Nephron progenitor cell (in vitro differentiated cells): Measurements from ENCODE around the gene SLC35F1.

Experiments used
- DNase-seq: peaks from one replicate; pipeline ENCODE4 v3.0.0; 2021
- H3K27ac Mint-ChIP-seq: 2 replicates; pipeline ENCODE4 v1.8.0; 2021; ENCODE audit warnings: mild to moderate bottlenecking, moderate library complexity, mixed read lengths
- H3K27me3 Mint-ChIP-seq: 2 replicates; pipeline ENCODE4 v1.8.0; 2021; ENCODE audit warnings: mild to moderate bottlenecking, low read depth, mixed read lengths; ENCODE audit not compliant: poor library complexity
- H3K36me3 Mint-ChIP-seq: 2 replicates; pipeline ENCODE4 v1.8.0; 2021; ENCODE audit warnings: low read depth, mixed read lengths
- H3K4me1 Mint-ChIP-seq: 2 replicates; pipeline ENCODE4 v1.8.0; 2021; ENCODE audit warnings: mixed read lengths
- H3K4me3 Mint-ChIP-seq: 2 replicates; pipeline ENCODE4 v1.8.0; 2021; ENCODE audit warnings: mild to moderate bottlenecking, moderate library complexity, mixed read lengths
- H3K9me3 Mint-ChIP-seq: 2 replicates; pipeline ENCODE4 v1.8.0; 2021; ENCODE audit warnings: mild to moderate bottlenecking, moderate library complexity, mixed read lengths
- TF ChIP-seq, protein P1 (sequence below): fragments of 200-600 bp; sonication (generic); IDR thresholded peaks from 2 replicates; pipeline ENCODE4 v1.5.0; 2021; ENCODE audit warnings: antibody characterized with exemption

The SLC35F1 gene

DNA sequence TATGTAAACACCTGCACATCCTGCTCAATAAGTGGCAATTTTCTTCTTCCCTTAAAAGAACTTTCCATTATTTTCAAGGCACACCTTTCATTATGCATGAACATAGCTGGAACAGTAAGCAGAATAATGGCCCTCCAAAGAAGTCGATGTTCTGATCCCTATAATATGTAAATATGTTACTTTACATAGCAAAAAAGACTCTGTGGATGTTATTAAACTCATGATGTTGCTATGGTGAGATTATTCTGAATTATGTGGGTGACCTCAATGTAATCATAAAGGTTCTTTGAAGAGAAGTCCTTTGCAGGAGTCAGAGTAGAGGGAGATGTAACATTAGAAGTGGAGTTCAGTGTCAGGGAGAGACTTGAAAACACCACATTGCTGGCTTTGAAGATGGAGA lies 341.1 kb downstream of the SLC35F1 start:
- no peak for DNase-seq
- Mint-ChIP-seq H3K36me3 (peaks cover 4% of the 10 kb centered on the region), H3K4me1 (peaks cover 33% of the 10 kb centered on the region), H3K9me3 (peaks cover 9% of the 10 kb centered on the region), H3K4me3 (no peak overlapping the region), H3K27ac (peak overlapping the region; percentile 11), H3K27me3 (peaks cover 4% of the 10 kb centered on the region)
- TF ChIP-seq, protein P1, sequence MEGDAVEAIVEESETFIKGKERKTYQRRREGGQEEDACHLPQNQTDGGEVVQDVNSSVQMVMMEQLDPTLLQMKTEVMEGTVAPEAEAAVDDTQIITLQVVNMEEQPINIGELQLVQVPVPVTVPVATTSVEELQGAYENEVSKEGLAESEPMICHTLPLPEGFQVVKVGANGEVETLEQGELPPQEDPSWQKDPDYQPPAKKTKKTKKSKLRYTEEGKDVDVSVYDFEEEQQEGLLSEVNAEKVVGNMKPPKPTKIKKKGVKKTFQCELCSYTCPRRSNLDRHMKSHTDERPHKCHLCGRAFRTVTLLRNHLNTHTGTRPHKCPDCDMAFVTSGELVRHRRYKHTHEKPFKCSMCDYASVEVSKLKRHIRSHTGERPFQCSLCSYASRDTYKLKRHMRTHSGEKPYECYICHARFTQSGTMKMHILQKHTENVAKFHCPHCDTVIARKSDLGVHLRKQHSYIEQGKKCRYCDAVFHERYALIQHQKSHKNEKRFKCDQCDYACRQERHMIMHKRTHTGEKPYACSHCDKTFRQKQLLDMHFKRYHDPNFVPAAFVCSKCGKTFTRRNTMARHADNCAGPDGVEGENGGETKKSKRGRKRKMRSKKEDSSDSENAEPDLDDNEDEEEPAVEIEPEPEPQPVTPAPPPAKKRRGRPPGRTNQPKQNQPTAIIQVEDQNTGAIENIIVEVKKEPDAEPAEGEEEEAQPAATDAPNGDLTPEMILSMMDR: no peak

GRCh38 chr6:118249680-118250079 lies 342.6 kb downstream of the SLC35F1 start:
- H3K4me1 Mint-ChIP-seq: peaks cover 33% of the 10 kb centered on the region
- peak overlapping the region; percentile 53 for H3K27ac Mint-ChIP-seq

DNA sequence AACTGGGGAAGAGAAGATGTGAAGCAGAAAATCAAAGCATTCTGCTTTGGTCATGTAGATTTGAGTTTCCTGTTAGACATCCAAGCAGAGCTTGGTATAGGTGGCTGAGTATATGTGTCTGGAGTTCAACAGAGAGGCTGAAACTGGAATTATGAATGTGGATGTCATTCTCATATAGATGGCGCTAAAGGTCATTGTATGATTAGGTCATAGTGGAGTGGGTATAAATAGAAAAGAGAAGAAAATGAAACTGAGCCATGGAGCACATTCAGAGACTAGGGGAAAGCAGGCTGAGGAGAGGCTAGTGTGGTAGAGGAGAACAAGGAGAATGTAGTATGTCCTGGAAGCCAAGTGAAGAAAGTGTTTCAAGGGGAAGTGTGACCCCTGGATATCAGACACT lies 345.4 kb downstream of the SLC35F1 start:
- TF ChIP-seq, protein P1: no peak

More at GRCh38 chr6:118249680-118250079, 342.6 kb downstream of the SLC35F1 start:
- TF ChIP-seq, protein P1: no peak
- no peak overlapping the region for H3K4me3 Mint-ChIP-seq
- peak; percentile 20 for DNase-seq
- peaks cover 4% of the 10 kb centered on the region for H3K36me3 Mint-ChIP-seq
- H3K27me3 Mint-ChIP-seq: peaks cover 4% of the 10 kb centered on the region
- peaks cover 9% of the 10 kb centered on the region for H3K9me3 Mint-ChIP-seq

GRCh38 chr6:118253741-118254140 lies 346.7 kb downstream of the SLC35F1 start:
- TF ChIP-seq, protein P1: no peak
- H3K4me3 Mint-ChIP-seq: no peak overlapping the region
- H3K9me3 Mint-ChIP-seq: no peaks in the 10 kb centered on the region
- DNase-seq: no peak
- H3K27me3 Mint-ChIP-seq: no peaks in the 10 kb centered on the region
- H3K36me3 Mint-ChIP-seq: no peaks in the 10 kb centered on the region
- no peak overlapping the region for H3K27ac Mint-ChIP-seq
- H3K4me1 Mint-ChIP-seq: peaks cover 14% of the 10 kb centered on the region

More for the DNA sequence above, 345.4 kb downstream of the SLC35F1 start:
- peaks cover 4% of the 10 kb centered on the region for H3K36me3 Mint-ChIP-seq
- H3K4me1 Mint-ChIP-seq: peaks cover 14% of the 10 kb centered on the region
- DNase-seq: no peak
- no peak overlapping the region for H3K27ac Mint-ChIP-seq
- H3K27me3 Mint-ChIP-seq: no peaks in the 10 kb centered on the region
- H3K9me3 Mint-ChIP-seq: peaks cover 9% of the 10 kb centered on the region
- H3K4me3 Mint-ChIP-seq: no peak overlapping the region

- DNase-seq: no peak
- no peaks in the 10 kb centered on the region for H3K4me1 Mint-ChIP-seq
These were observed 353.8 kb downstream of the SLC35F1 start for GRCh38 chr6:118260833-118261232.

More at GRCh38 chr6:118260833-118261232, 353.8 kb downstream of the SLC35F1 start:
- H3K27me3 Mint-ChIP-seq: no peaks in the 10 kb centered on the region
- no peaks in the 10 kb centered on the region for H3K36me3 Mint-ChIP-seq
- TF ChIP-seq, protein P1: no peak
- H3K4me3 Mint-ChIP-seq: no peak overlapping the region
- H3K9me3 Mint-ChIP-seq: peaks cover 4% of the 10 kb centered on the region
- H3K27ac Mint-ChIP-seq: no peak overlapping the region
